SK-N-MC (cell line): ENCODE results near the gene TMEM121.
"Not testable (repeated sequence)": the region's sequence is repeated elsewhere in the genome, so short reads cannot be mapped to it uniquely, and the experiment has no call there.

Experiments
- DNase-seq: peaks from one replicate; pipeline ENCODE4 v3.0.0-alpha.2; 2011; ENCODE audit warnings: low read depth, low spot score
- H3K27ac ChIP-seq: fragments of 200-600 bp; sonication (generic); 2 replicates; pipeline ENCODE4 v1.5.1; 2016; ENCODE audit warnings: mixed run types
- H3K36me3 ChIP-seq: fragments of 200-600 bp; sonication (generic); 2 replicates; pipeline ENCODE4 v1.6.1; 2017; ENCODE audit warnings: antibody characterized with exemption, low read length, mixed read lengths; ENCODE audit not compliant: insufficient read depth
- H3K4me3 ChIP-seq: fragments of 200-600 bp; sonication (generic); 2 replicates; pipeline ENCODE4 v1.5.1; 2016
- H3K9ac ChIP-seq: fragments of 200-600 bp; sonication (generic); 2 replicates; pipeline ENCODE4 v1.8.0; 2017; ENCODE audit warnings: mixed run types, mixed read lengths; ENCODE audit not compliant: insufficient read length
- H3K9me3 ChIP-seq: fragments of 200-600 bp; sonication (generic); 2 replicates; pipeline ENCODE4 v1.6.1; 2017; ENCODE audit warnings: low read depth, mild to moderate bottlenecking, antibody characterized with exemption, low read length, moderate library complexity, mixed read lengths
- EZH2 ChIP-seq: fragments of 200-600 bp; sonication (generic); IDR thresholded peaks from one replicate; pipeline ENCODE4 v1.6.1; 2017; ENCODE audit warnings: antibody characterized with exemption
- FOXP2 ChIP-seq: optimal IDR thresholded peaks from 2 replicates; pipeline ENCODE3; 2011; ENCODE audit warnings: mild to moderate bottlenecking, moderate library complexity; ENCODE audit not compliant: insufficient read depth; ENCODE audit errors: extremely low read length, control extremely low read depth
- POLR2AphosphoS5 ChIP-seq: IDR thresholded peaks from 2 replicates; pipeline ENCODE4 v1.6.1; 2012; ENCODE audit warnings: mild to moderate bottlenecking, low read depth, low read length, borderline replicate concordance

TMEM121 gene

DNA sequence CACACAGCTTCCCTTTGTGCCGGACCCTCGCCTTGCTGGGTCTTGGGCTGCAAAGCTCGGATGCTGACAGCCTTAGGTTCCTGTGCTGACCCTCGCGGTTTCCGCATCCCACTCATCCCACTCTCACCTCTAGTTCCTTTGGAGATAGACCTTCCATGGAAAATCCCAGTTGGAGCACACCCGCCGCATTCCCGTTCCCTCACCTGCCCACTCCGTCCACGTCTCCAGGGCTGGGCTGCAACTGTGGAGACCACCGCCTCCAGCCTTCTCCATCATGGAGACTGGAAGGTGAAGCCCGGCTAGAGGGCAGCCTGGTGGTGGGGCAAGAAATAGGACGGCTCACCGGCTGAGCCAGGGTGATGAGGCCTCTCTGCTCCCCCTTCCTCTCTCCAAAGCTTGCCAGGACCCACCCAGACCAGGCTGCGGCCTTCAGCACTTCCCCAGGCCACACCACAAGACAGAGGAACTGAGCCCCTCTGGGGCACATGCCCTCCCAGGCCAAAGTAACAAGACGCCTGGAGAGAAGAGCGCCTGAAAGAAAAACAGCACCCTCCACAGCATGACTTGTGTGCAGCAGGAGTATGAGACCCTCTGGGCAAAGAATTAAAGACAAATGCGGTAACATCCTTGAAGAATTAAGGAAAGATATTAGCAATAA lies 15.0 kb downstream of the TMEM121 start:
- no peak overlapping the region for H3K9ac ChIP-seq
- no peak overlapping the region for H3K4me3 ChIP-seq
- H3K9me3 ChIP-seq: no peaks in the 10 kb centered on the region
- no peak overlapping the region for H3K27ac ChIP-seq
- no peak for DNase-seq
- TF ChIP-seq EZH2: no peak
- TF ChIP-seq POLR2AphosphoS5: no peak
- TF ChIP-seq FOXP2: no peak
- H3K36me3 ChIP-seq: no peaks in the 10 kb centered on the region

DNA sequence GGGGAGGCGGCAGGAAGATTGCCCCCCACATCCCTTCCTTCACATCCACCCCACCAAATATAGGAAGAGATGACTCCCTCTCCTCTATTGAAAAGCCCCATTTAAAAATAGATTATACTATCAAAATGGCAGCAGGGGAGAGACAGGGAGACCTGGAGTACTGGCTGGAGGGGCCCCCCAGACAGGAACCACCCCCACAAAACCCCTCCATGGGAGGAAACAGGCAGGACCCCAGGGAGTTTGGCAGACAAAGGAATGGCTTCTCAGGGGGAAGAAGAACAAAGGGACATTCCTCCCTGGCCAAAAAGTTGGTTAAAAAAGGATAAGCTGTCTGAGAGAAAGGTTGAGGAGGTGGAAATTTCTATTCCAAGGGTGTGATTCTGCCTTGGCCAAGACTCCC lies 19.3 kb downstream of the TMEM121 start:
- not testable (repeated sequence) for H3K9ac ChIP-seq, DNase-seq, H3K4me3 ChIP-seq, H3K36me3 ChIP-seq, H3K9me3 ChIP-seq, H3K27ac ChIP-seq

DNA sequence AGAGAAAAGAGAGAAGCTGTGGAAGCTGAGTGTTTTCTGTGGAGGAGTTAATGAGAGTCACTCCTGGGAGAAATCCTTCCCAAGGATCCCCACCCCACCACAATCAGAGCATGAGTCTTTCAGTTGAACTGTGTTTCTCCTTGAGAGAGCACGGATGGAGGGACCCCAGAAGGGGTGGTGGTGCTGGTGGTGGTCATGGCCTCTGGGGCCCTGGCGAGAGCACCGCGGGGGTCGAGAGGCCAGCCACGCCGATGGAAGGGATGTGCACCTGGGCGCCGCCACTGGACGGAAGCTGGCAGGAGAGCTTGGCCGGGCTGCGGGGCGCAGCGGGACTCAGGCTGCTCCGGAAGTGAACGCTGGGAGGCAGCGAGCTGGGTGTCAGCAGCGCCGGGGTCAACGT lies 20.0 kb downstream of the TMEM121 start:
- not testable (repeated sequence) for H3K9ac ChIP-seq, H3K36me3 ChIP-seq, DNase-seq, H3K4me3 ChIP-seq, H3K27ac ChIP-seq, H3K9me3 ChIP-seq

DNA sequence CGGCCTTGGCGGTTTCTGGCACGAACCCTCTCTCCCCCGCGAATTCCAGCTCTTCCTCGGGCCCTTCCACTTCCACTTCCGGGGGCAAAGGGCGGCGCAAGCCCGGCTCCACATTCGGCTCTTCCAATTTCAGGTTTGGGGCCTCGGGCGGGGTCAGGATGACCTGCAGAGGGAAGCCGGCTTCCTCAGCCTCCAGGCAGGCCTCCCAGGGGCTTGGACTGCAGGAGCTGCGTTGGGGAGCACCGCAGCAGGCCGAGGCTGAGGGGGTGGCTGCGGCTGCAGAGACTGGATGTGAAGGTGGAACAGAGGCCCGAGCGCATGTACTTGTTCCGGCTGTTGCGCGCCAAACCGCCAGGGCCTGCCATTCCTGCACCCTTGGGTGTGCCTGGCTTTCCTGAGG lies 20.7 kb downstream of the TMEM121 start:
- H3K27ac ChIP-seq, DNase-seq, H3K36me3 ChIP-seq, H3K9ac ChIP-seq, H3K9me3 ChIP-seq, H3K4me3 ChIP-seq: not testable (repeated sequence)

DNA sequence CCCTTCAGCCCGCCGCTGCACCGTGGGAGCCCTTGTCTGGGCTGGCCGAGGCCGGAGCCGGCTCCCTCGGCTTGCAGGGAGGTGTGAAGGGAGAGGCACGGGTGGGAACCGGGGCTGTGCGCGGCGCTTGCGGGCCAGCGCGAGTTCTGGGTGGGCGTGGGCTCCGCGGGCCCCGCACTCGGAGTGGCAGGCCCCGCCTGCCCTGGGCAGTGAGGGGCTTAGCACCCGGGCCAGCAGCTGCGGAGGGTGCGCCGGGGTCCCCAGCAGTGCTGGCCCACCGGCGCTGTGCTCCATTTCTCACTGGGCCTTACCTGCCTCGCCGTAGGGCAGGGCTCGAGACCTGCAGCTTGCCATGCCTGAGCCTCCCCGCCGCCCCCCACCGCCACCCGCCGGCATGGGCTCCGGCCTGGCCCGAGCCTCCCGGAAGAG lies 21.4 kb downstream of the TMEM121 start:
- Histone ChIP-seq H3K36me3 (no peaks in the 10 kb centered on the region), H3K27ac (no peak overlapping the region), H3K9ac (no peak overlapping the region), H3K9me3 (no peaks in the 10 kb centered on the region), H3K4me3 (no peak overlapping the region)
- TF ChIP-seq POLR2AphosphoS5 (no peak), EZH2 (no peak), FOXP2 (no peak)
- DNase-seq: no peak

DNA sequence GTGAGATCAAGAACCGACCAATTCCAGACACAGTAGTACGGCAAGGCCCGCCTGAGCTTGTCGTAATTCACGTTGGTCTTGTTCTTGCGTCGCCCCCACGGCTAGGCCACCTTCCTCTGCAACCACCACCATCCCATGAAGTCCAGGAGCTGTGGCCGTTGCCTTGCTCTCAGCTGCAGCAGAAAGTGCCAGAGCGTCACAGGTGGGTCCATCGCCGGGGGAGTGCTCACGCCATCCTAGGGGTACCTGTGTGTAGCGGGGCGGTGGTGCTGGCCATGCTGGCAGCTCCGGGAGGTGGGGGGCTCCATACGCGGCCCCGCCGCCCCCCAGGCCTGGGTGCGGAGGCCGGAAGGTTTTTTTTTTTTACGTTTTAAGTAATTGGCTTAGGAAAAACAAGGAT lies 23.1 kb downstream of the TMEM121 start:
- H3K36me3 ChIP-seq: no peaks in the 10 kb centered on the region
- no peak for DNase-seq
- no peak overlapping the region for H3K4me3 ChIP-seq
- no peak overlapping the region for H3K9ac ChIP-seq
- TF ChIP-seq POLR2AphosphoS5 (no peak), EZH2 (no peak), FOXP2 (no peak)
- H3K27ac ChIP-seq: no peak overlapping the region
- H3K9me3 ChIP-seq: no peaks in the 10 kb centered on the region

DNA sequence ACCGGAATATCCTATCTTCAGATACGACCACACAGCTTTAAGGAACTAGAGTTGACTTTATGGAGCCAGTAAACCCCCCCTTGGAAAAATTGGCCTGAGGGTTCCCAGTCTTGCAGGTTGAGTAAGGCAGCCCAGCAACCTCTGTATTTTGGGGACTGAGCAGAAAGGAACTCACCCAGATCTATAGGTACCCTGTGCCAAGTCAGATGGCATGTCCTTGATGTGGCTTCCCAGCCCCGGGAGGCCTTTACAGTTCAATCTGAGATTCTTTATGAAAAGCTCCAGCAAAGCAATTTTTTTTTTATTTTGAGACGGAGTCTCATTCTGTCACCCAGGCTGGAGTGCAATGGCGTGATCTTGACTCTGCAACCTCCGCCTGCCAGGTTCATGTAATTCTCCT lies 27.6 kb downstream of the TMEM121 start:
- TF ChIP-seq FOXP2 (no peak), EZH2 (no peak), POLR2AphosphoS5 (no peak)
- H3K4me3 ChIP-seq: no peak overlapping the region
- DNase-seq: no peak
- H3K9ac ChIP-seq: no peak overlapping the region
- no peaks in the 10 kb centered on the region for H3K36me3 ChIP-seq
- H3K9me3 ChIP-seq: no peaks in the 10 kb centered on the region
- H3K27ac ChIP-seq: no peak overlapping the region

DNA sequence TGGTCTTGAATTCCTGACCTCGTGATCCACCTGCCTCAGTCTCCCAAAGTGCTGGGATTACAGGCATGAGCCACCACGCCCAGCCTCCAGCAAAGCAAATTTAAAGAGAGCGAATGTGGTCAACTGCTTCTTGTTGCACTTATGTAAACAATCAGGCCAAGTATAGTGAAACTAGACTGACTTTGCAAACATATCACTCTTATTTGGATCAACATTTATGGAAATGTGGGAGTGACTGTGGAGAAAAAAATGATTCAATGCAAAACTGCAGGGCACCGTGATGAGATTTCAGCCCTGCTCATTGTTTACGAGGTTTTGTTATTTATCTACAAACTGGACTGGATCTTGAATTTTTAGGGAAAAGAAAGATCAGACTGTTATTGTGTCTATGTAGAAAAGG lies 28.1 kb downstream of the TMEM121 start:
- Histone ChIP-seq H3K4me3 (no peak overlapping the region), H3K9ac (no peak overlapping the region), H3K36me3 (no peaks in the 10 kb centered on the region), H3K27ac (no peak overlapping the region), H3K9me3 (no peaks in the 10 kb centered on the region)
- TF ChIP-seq EZH2 (no peak), FOXP2 (no peak), POLR2AphosphoS5 (no peak)
- no peak for DNase-seq

DNA sequence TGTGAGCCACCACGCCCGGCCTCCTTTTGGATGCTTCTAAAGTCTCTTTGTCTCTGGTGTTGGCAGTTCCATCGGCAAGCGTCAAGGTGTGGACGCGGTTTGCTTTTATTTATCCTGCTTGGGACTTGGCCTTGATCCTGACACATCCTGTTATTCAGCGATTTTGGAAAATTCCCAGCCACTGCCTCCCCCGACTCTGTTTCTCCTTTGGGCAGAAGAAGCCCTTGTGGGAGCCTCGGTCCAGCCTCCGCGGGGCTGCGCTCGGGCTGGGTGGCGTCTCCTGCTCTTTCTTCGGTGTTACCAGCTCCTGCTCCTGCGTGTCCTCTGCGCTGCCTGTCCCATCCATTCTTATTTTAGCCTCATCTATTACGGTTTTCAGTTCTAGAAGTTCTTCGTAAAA lies 31.3 kb downstream of the TMEM121 start:
- not testable (repeated sequence) for H3K9me3 ChIP-seq, DNase-seq

DNA sequence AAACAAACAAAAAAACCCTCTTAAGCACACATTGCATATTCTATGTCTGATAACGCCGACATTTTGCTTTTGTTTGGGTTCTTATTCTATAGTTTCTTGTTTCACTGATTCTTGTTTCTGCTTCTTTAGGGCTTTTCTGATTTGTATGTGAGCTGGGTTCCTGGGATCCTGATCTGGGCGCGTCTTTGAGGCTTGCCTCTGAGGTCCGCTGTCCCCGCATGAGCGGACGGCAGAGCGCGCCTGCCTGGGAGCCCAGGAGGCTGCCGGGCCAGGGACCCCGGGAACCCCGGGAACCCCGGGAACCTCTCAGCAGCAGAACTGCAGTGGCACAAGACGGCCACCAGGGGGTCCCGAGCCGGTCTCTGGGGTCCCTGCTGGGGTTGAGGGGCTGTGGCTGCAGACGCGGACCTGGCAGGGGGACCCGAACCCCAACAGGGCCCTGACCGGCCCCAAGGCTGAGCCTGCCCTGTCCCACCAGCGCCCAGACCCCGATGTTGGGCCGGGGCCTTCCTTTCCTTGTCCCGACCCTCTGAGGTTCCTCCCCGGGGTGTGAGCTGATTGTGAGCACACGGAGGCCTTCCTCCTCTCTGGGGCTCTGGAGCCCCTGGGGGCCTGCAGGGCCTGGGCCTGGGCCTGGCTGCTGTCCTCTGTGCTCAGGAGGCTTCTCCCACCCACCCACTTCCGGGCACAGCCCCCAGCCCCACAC lies 32.2 kb downstream of the TMEM121 start:
- H3K27ac ChIP-seq, DNase-seq, H3K9me3 ChIP-seq, H3K36me3 ChIP-seq, H3K4me3 ChIP-seq, H3K9ac ChIP-seq: not testable (repeated sequence)

More for the DNA sequence above, 31.3 kb downstream of the TMEM121 start:
- H3K36me3 ChIP-seq, H3K27ac ChIP-seq, H3K4me3 ChIP-seq, H3K9ac ChIP-seq: not testable (repeated sequence)

DNA sequence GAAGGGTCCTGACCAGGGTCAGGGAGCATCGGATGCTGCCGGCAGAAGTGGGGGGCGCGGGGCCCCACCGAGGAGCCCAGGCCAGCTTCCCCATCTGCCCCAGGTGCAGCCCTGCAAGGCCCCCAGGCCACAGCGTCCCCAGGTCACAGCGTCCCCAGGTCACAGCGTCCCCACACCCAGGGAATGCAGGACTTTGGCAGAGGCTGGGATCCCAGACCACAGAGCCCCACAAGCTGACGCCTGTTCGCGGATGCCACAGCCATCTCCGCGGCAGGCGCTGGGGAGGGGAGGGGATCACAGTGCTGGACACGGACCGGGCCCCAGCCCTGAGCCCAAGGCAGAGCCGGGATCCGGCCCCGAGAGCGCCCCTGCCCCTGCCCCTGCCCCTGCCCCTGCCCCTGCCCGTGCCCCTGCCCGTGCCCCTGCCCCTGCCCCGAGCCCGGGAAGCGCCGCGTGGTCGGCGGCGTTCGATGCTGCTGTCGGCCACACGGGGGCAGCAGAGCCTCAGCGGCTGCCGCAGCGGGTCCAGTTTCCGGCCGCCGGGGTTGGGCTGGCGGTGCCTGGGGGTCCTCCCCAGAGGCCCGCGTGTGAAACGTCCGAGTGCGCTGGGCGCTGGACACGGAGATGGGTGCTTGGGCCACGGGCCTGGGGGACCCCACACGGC lies 33.1 kb downstream of the TMEM121 start:
- not testable (repeated sequence) for DNase-seq, H3K36me3 ChIP-seq, H3K9me3 ChIP-seq, H3K9ac ChIP-seq, H3K4me3 ChIP-seq, H3K27ac ChIP-seq

DNA sequence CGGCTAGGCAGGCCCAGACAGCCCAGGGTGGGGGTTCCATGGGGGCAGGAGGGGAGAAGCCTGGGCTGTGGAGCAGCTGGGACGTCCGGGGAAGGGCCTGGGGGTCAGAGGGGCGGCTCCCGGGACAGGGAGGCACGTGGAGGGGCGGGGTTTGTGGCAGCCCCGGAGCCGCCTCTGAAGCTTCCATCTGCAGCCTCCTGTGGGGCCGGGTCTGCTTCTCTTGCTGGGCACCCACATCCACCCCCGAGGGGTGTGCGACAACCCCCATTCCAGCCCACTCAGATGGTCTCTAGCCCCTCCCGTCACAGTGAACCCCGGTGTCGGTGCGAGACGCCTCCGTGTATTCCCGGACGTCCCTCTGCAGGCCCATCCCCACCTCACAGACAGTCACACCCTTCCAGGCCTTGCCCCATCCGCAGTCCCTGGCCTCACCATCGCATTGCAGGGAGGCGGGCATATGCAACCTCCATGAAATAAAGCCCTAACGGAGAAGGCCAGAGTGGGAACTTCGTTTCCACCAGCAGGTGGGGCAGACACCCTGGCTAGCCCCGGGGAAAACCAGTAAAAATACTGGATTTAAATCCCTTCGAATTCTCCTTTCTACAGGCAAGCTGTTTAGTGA lies 33.8 kb downstream of the TMEM121 start:
- not testable (repeated sequence) for H3K36me3 ChIP-seq, H3K4me3 ChIP-seq, H3K27ac ChIP-seq, H3K9ac ChIP-seq, DNase-seq, H3K9me3 ChIP-seq

DNA sequence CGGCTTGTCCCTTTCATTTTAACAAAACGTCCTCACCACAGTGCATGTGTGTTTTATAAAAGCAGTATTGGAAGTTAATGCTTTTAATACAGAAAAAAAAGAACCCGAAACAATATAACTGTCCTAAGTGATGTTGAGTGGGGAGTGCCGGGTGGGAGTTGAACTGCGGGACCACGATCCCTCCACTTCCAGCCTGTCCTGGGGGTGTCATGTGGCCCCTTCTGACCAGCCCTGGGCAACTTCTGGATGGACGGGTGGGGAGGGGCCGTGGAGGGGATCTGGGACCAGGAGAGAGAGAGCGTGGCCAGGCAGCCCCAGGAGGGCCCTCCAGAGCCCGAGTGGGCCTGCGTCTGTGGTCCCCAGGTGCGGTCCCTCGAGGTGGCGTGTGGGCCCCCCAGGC lies 35.0 kb downstream of the TMEM121 start:
- H3K27ac ChIP-seq, DNase-seq, H3K9ac ChIP-seq, H3K36me3 ChIP-seq, H3K9me3 ChIP-seq, H3K4me3 ChIP-seq: not testable (repeated sequence)
